IPS DF 19.7 (cell line): ENCODE results near the gene SRP72.

Source experiments
- DNase-seq: peaks from one replicate; pipeline ENCODE4 v3.0.0-alpha.2; 2013; ENCODE audit warnings: low read depth, low spot score

The SRP72 gene

DNA sequence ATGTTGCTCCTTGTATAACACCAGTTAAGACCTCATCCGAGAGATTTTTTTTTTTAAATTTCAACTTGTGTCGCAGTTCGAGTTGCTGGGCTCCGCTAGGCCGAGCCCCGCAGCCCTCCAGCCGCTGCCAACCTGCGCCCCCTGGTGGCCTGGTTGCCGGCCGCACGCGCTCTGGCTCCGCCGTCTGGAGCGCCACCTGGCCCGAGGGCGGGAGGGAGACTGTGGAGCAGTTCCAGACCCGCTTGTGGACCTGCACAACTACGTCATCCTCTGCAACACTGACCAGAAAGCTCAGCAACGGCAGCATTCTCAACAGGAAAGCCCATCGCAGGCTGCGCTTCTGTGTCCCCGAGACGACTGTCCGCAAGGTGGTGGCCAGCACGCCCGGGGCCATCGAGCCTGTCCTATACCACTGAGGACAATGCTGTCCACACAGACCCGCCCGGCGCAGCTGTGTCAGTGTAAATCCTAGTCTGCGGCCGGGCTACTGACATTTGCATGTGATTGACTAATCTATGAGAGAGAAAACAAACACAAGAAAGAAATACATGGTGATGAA is 77.2 kb downstream of the SRP72 start:
- peak; percentile 40 for DNase-seq

GRCh38 chr4:56550642-56551041 is 83.2 kb downstream of the SRP72 start:
- no peak for DNase-seq

DNA sequence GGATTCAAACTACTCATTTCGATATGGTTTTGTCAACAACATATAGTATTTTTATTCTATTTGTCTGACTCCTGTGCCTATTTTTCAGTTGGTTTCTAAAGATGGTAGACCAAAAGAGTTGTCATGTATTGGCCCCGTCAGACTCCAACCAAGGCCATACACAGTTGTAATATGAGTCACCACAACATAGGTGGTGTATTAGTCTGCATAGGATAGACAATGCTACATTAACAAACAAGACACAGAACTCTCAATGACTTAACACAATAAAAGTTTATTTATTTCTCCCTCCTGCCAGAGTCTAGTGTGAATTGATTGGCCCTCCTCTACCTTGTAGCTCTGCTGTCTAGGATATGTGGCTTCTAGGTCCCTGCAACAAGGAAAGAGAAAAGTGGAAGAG is 84.1 kb downstream of the SRP72 start:
- no peak for DNase-seq

DNA sequence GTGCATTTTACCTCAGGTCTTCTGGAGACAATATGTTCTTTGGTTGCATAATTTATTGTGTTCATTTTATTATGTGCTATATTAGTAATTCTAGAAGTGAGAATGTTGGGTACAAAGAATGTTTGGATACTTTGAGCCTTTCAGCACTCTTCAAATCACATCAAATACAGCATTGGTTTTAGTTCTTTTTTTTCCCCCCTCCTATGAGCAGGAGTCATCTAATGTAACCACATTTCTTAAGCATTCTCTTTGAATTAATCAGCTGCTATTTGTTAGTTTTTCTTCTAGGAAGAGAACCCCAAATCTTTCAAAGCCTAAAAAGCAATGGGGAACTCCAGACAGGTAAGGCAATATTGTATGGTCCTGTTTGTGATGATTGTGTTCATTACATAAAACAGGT is 84.9 kb downstream of the SRP72 start:
- DNase-seq = no peak
